ENCODE results near the gene MAFG.

The MAFG gene

GRCh38 chr17:81877569-81877968 lies 50.0 kb downstream of the MAFG start:
- peaks cover 4% of the 10 kb centered on the region for H3K4me1 ChIP-seq (ENCODE audit: insufficient read depth, poor library complexity, severe bottlenecking)
- no peak for TF ChIP-seq CTCF (IDR thresholded peaks at IDR 0.05; ENCODE audit: poor library complexity, severe bottlenecking)
- ATAC-seq (ENCODE audit: low read depth) = no peak
- no peak overlapping the region for H3K27ac ChIP-seq (ENCODE audit: poor library complexity, severe bottlenecking)
- H3K9me3 ChIP-seq (ENCODE audit: severe bottlenecking) = no peaks in the 10 kb centered on the region
- no peaks in the 10 kb centered on the region for H3K27me3 ChIP-seq (ENCODE audit: insufficient read depth, poor library complexity, severe bottlenecking)
- peaks cover 51% of the 10 kb centered on the region for H3K36me3 ChIP-seq (ENCODE audit: low read depth)
- no peak for DNase-seq (ENCODE audit: low spot score)
- no peak overlapping the region for H3K4me3 ChIP-seq (ENCODE audit: severe bottlenecking)

GRCh38 chr17:81871387-81872230 lies 55.9 kb downstream of the MAFG start:
- peak; percentile 73 for DNase-seq (ENCODE audit: low spot score)
- Histone ChIP-seq H3K27ac (ENCODE audit: poor library complexity, severe bottlenecking) (peak overlapping the region; percentile 98), H3K36me3 (ENCODE audit: low read depth) (peaks cover 28% of the 10 kb centered on the region), H3K4me3 (ENCODE audit: severe bottlenecking) (peak overlapping the region; percentile 82), H3K9me3 (ENCODE audit: severe bottlenecking) (no peaks in the 10 kb centered on the region), H3K4me1 (ENCODE audit: insufficient read depth, poor library complexity, severe bottlenecking) (peaks cover 31% of the 10 kb centered on the region), H3K27me3 (ENCODE audit: insufficient read depth, poor library complexity, severe bottlenecking) (no peaks in the 10 kb centered on the region)
- ATAC-seq (ENCODE audit: low read depth) = no peak
- peak; percentile 29 for TF ChIP-seq CTCF (IDR thresholded peaks at IDR 0.05; ENCODE audit: poor library complexity, severe bottlenecking)

GRCh38 chr17:81870981-81871386 lies 56.6 kb downstream of the MAFG start, which contains the start of gene ARHGDIA:
TSS of gene ARHGDIA (minus strand) at chr17:81871337. CDS start at chr17:81869930, 1,407 bp downstream.
- Histone ChIP-seq H3K27ac (ENCODE audit: poor library complexity, severe bottlenecking) (peak within 1 kb of the TSS; percentile 98), H3K36me3 (ENCODE audit: low read depth) (peaks cover 34% of the 10 kb centered on the region), H3K4me1 (ENCODE audit: insufficient read depth, poor library complexity, severe bottlenecking) (peaks cover 31% of the 10 kb centered on the region), H3K4me3 (ENCODE audit: severe bottlenecking) (peak within 1 kb of the TSS; percentile 82), H3K9me3 (ENCODE audit: severe bottlenecking) (no peaks in the 10 kb centered on the region), H3K27me3 (ENCODE audit: insufficient read depth, poor library complexity, severe bottlenecking) (no peaks in the 10 kb centered on the region)
- no peak for TF ChIP-seq CTCF (IDR thresholded peaks at IDR 0.05; ENCODE audit: poor library complexity, severe bottlenecking)
- ATAC-seq (ENCODE audit: low read depth) (no peak), DNase-seq (ENCODE audit: low spot score) (peak; percentile 96)

- H3K27ac ChIP-seq (ENCODE audit: poor library complexity, severe bottlenecking) = peak overlapping the region; percentile 98
- H3K9me3 ChIP-seq (ENCODE audit: severe bottlenecking) = no peaks in the 10 kb centered on the region
- peak overlapping the region; percentile 82 for H3K4me3 ChIP-seq (ENCODE audit: severe bottlenecking)
- no peaks in the 10 kb centered on the region for H3K27me3 ChIP-seq (ENCODE audit: insufficient read depth, poor library complexity, severe bottlenecking)
- peaks cover 31% of the 10 kb centered on the region for H3K4me1 ChIP-seq (ENCODE audit: insufficient read depth, poor library complexity, severe bottlenecking)
- peaks cover 40% of the 10 kb centered on the region for H3K36me3 ChIP-seq (ENCODE audit: low read depth)
- ATAC-seq (ENCODE audit: low read depth) = no peak
- no peak for DNase-seq (ENCODE audit: low spot score)
- TF ChIP-seq CTCF (IDR thresholded peaks at IDR 0.05; ENCODE audit: poor library complexity, severe bottlenecking) = no peak
Observed at GRCh38 chr17:81870131-81870980, 57.2 kb downstream of the MAFG start.
